Activated CD4-positive, alpha-beta T cell treated with anti-CD3 and anti-CD28 coated beads, Interleukin-2, amount 50 U/mL, for 16 hours (primary cell): ENCODE data around the gene RFPL3.
"Not testable (repeated sequence)": the region's sequence is repeated elsewhere in the genome, so short reads cannot be mapped to it uniquely, and the experiment has no call there.

Experiments used
- DNase-seq: peaks from one replicate; pipeline ENCODE4 v3.0.0-alpha.2; 2020

RFPL3 gene

GRCh38 chr22:32357567-32357966, at the start of gene RFPL3:
Gene RFPL3, plus strand, starts transcription at chr22:32357867. Its CDS starts 205 bp downstream, at chr22:32358072.
- DNase-seq = not testable (repeated sequence)

- DNase-seq = no peak
Measured at GRCh38 chr22:32308191-32308590, 49.5 kb upstream of the RFPL3 start.

- DNase-seq = no peak
Measured at GRCh38 chr22:32308934-32309333, 48.7 kb upstream of the RFPL3 start.

- DNase-seq = no peak
Measured at GRCh38 chr22:32309585-32310251, 47.9 kb upstream of the RFPL3 start.

GRCh38 chr22:32310777-32311176, 46.9 kb upstream of the RFPL3 start:
- DNase-seq = no peak

GRCh38 chr22:32311551-32312071, 46.1 kb upstream of the RFPL3 start:
- no peak for DNase-seq

GRCh38 chr22:32312748-32313147, 44.9 kb upstream of the RFPL3 start:
- DNase-seq = no peak

- DNase-seq = no peak
Measured at GRCh38 chr22:32313532-32313931, 44.1 kb upstream of the RFPL3 start.

GRCh38 chr22:32317524-32317923, 40.1 kb upstream of the RFPL3 start:
- no peak for DNase-seq

- DNase-seq = no peak
Measured at GRCh38 chr22:32318361-32318760, 39.3 kb upstream of the RFPL3 start.

GRCh38 chr22:32319861-32320406, 37.7 kb upstream of the RFPL3 start:
- DNase-seq = no peak

- DNase-seq = no peak
Measured at GRCh38 chr22:32322986-32323385, 34.7 kb upstream of the RFPL3 start.

GRCh38 chr22:32323513-32324164, 34.0 kb upstream of the RFPL3 start:
- DNase-seq = no peak

- DNase-seq = no peak
Measured at GRCh38 chr22:32324505-32325415, 32.9 kb upstream of the RFPL3 start.

- no peak for DNase-seq
Measured at GRCh38 chr22:32325416-32325801, 32.3 kb upstream of the RFPL3 start.

GRCh38 chr22:32325811-32326237, 31.8 kb upstream of the RFPL3 start:
- DNase-seq = no peak

GRCh38 chr22:32326647-32327046, 31.0 kb upstream of the RFPL3 start:
- no peak for DNase-seq

- DNase-seq = no peak
Measured at GRCh38 chr22:32327066-32327465, 30.6 kb upstream of the RFPL3 start.

GRCh38 chr22:32327596-32328171, 30.0 kb upstream of the RFPL3 start:
- no peak for DNase-seq

GRCh38 chr22:32328306-32329201, 29.1 kb upstream of the RFPL3 start:
- no peak for DNase-seq

- DNase-seq = no peak
Measured at GRCh38 chr22:32329202-32329645, 28.4 kb upstream of the RFPL3 start.
